8988T (cell line): ENCODE results near the gene PRR5L.
"Not testable (repeated sequence)": the region's sequence is repeated elsewhere in the genome, so short reads cannot be mapped to it uniquely, and the experiment has no call there.

ENCODE experiments used
- DNase-seq: peaks from one replicate; pipeline ENCODE4 v3.0.0; 2011

The PRR5L gene

GRCh38 chr11:36511062-36511461 lies 215.0 kb downstream of the PRR5L start:
- DNase-seq, result not testable (repeated sequence)

- no peak for DNase-seq
Measured at GRCh38 chr11:36512016-36512415, 215.9 kb downstream of the PRR5L start.

GRCh38 chr11:36513965-36514364 lies 217.9 kb downstream of the PRR5L start:
- no peak for DNase-seq
